Motor neuron (in vitro differentiated cells): ENCODE results near the gene RABL2A. TPM values are rescaled to one million over a fixed set of nuclear protein-coding genes. Genes with fewer than 3 reads are reported as not detected.
"Not testable (repeated sequence)": the region's sequence is repeated elsewhere in the genome, so short reads cannot be mapped to it uniquely, and the experiment has no call there.

Source experiments
- ATAC-seq, 8 experiments: fragments of 200-7000 bp; cut with Tn5 transposase; replicated peaks in 6 of 8; 2 replicates each; pipeline ENCODE4 v1.8.0; 2021; ENCODE audit warnings: mild to moderate bottlenecking in 8 of 8, moderate library complexity in 8 of 8
- H3K27ac ChIP-seq, 2 donors: fragments of 250-450 bp; sonication (Bioruptor Pico); 2 replicates each; pipeline ENCODE4 v1.9.0; 2021; ENCODE audit warnings: antibody characterized with exemption in 2 of 2, mild to moderate bottlenecking in 2 of 2, moderate library complexity in 1 of 2
- H3K4me1 ChIP-seq, 2 donors: fragments of 250-450 bp; sonication (Bioruptor Pico); replicated peaks in 1 of 2; 2 replicates each; pipeline ENCODE4 v1.6.1; 2021; ENCODE audit warnings: antibody characterized with exemption in 2 of 2, mild to moderate bottlenecking in 2 of 2, moderate library complexity in 1 of 2
- H3K4me3 ChIP-seq, 5 donors: fragments of 250-450 bp; sonication (Bioruptor Pico); 2 replicates each; pipeline ENCODE4 v1.9.0; 2021; ENCODE audit warnings: antibody characterized with exemption in 5 of 5, mild to moderate bottlenecking in 5 of 5, moderate library complexity in 4 of 5
- WGBS, 10 experiments: fragments of 450-650 bp; shearing (Covaris generic); methylation state at CpG; one replicate each; pipeline ENCODE4 v1.0.0; 2022; 5-methylcytosine and 5-hydroxymethylcytosine counted together
- in situ Hi-C, 9 experiments: fragments of 400-800 bp; cut with MboI; loops; one replicate each; pipeline ENCODE4 v1.15.0; 2021; ENCODE audit warnings: low sequenced_read_pairs in 9 of 9, low pct_unique_long_range_greater_than_20kb in 2 of 9; ENCODE audit not compliant: unreplicated experiment in 9 of 9
- total RNA-seq, 8 experiments: library from RNA; unstranded; fragments of 300-600 nt; gene quantifications; 2 replicates each; pipeline versions ENCODE4 v1.2.3 to v1.2.4, GENCODE V29; 2022

RABL2A gene
- total RNA-seq, 8 experiments from 2014 or later, result 5.3 to 31.2 (median 16.2) TPM

DNA sequence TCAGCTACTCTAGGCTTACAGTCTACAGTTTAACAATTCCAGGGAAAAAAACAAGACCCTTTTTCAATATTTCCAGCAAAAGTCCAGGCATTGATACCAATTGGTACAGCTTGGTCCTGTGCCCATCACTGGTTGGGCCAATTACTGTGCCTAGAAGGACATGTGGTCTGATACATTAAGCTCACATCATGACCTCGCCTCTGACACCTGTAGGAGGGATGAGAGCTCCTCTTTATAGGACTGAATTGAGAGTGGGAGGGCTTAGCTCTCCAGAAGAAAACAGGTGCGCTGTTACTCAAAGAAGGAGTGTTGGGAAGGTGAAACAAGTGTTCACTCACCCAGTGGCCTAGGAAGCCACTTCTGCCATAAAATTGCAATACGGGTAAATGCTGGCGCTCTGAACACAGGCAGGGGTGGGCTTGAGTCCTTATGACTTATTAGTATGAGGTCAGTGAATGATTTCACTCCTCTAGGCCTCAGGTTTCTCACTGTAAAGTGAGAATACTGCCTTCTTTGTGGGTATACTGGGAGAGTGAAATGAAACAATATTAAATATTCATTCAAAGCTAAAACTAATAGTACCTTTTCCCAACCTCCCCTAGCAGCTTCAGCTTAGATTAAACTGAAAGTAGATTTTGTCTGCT is 49.7 kb downstream of the RABL2A start:
- no peak overlapping the region for H3K27ac ChIP-seq
- no peak overlapping the region for H3K4me3 ChIP-seq
- peak in 2 of 8 experiments; percentile 54 to 87 for ATAC-seq
- WGBS, 10 experiments, result 0 to 87% (median 64%) methylated on average over 1 to 3 of the region's 4 CpGs; no CpG with 5 or more reads in 4 of the 10 experiments
- in situ Hi-C loops, result no loop called here
- H3K4me1 ChIP-seq, result peaks cover 0 to 2% of the 10 kb centered on the region in 2 donors

DNA sequence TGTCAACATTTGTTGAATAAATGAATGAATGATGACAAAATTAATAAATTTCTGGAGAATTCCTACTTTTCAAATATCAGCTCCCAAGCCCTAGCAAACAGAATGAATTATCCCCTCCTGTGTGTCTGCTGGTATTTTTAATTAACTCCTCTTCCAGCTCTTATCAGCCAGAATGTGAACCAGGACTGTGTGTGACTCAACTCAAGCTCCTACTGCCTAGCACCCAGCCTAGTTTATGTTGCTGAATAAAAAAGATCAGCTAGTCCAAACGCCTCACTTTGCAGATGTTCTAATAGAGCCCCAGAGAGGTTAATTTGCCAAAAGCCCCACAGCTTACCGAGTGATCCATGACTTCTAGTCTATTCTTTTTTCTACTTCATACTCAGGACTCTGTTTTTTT is 50.3 kb downstream of the RABL2A start:
- H3K4me1 ChIP-seq, result peaks cover 0 to 2% of the 10 kb centered on the region in 2 donors
- no peak overlapping the region for H3K27ac ChIP-seq
- H3K4me3 ChIP-seq, result no peak overlapping the region
- in situ Hi-C loops, result no loop called here
- WGBS, 10 experiments, result 0 to 100% (median 76%) methylated on average over 1 to 2 of the region's 2 CpGs; no CpG with 5 or more reads in 2 of the 10 experiments
- peak in 1 of 8 experiments; percentile 40 for ATAC-seq

DNA sequence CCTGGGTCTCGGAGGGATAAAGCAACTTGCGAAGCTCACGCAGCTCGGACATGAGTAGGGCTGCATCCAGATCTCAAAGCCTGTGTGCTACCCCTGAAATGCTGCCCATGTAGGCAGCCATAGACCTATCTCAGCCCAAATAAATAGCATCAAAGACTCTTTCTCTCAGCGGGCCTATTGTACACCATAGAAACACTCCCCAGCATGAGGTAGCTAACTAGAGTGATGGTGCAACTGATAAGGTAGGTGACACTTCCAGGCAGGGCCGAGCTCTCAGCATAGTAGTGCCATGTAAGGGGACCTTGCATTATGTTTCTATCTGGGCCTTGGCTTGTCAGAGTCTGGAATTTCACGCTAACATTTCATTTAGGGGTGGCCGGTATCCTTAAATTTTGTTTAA is 52.4 kb downstream of the RABL2A start:
- Histone ChIP-seq H3K27ac (no peak overlapping the region), H3K4me3 (no peak overlapping the region), H3K4me1 (no peaks in the 10 kb centered on the region)
- no peak for ATAC-seq
- in situ Hi-C loops, result no loop called here
- 59 to 100% (median 75%) methylated on average over 2 to 8 of the region's 8 CpGs; no CpG with 5 or more reads in 1 of the 10 experiments for WGBS, 10 experiments

DNA sequence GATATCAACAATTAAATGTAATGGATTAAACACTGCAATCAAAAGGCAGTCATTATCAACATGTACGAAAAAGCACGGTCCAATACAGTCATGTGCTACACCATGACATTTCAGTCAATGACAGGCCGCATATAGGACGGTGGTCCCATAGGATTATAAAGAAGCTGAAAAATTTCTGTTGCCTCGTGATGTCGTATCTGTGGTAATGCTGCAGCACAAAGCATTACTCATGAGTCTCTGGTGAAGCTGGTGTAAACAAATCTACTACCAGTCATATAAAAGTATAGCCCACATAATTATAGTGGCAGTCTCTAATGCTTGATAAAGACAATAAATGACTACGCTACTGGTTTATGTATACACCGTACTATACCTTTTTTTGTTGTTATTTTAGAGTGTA is 58.4 kb downstream of the RABL2A start:
- in situ Hi-C loops, result no loop called here
- Histone ChIP-seq H3K4me1 (no peaks in the 10 kb centered on the region), H3K4me3 (no peak overlapping the region), H3K27ac (no peak overlapping the region)
- no peak for ATAC-seq
- 67 to 100% (median 89%) methylated on average over 3 to 8 of the region's 8 CpGs for WGBS, 10 experiments

DNA sequence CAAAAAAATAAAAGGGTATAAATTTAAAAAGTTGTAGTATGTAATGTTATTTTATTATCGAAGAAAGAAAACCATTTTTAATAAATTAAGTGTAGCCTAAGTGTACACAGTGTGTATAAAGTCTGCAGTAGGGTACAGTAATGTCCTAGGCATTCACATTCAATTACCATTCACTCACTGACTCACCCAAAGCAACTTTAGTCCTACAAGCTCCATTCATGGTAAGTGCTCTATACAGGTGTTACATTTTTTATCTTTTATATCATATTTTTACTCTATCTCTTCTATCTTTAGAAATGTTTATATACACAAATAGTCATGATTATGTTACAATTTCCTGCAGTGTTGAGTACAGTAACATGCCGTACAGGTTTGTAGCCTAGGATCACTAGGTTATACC is 59.5 kb downstream of the RABL2A start:
- 10 to 100% (median 84%) methylated on average over 1 to 2 of the region's 2 CpGs for WGBS, 10 experiments
- peak in 1 of 8 experiments; percentile 45 for ATAC-seq
- Histone ChIP-seq H3K4me1 (no peaks in the 10 kb centered on the region), H3K27ac (no peak overlapping the region), H3K4me3 (no peak overlapping the region)
- in situ Hi-C loops, result no loop called here

DNA sequence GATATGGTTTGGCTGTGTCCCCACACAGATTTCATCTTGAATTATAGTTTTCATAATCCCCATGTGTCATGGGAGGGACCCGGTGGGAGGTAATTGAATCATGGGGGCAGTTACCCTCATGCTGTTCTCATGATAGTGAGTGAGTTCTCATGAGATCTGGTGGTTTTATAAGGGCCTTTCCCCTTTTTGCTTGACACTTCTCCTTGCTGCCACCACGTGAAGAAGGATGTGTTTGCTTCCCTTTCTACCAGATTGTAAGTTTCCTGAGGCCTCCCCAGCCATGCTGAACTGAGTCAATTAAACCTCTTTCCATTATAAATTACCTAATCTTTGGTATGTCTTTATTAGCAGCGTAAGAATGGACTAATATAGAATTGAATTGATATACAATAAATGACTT is 63.8 kb downstream of the RABL2A start:
- in situ Hi-C loops, ATAC-seq, H3K4me3 ChIP-seq, H3K4me1 ChIP-seq, H3K27ac ChIP-seq: not testable (repeated sequence)
- whole genome bisulfite sequencing, 10 experiments, result 32 to 100% (median 69%) methylated on average over 1 to 3 of the region's 3 CpGs

Other genes starting within 250 kb of the RABL2A start
- gene ZNG1B, start 189.6 kb upstream of the RABL2A start, total RNA-seq, result 10 to 100 TPM; 32.2 to 48.5 (median 39.0) TPM
- under 1 TPM in 7 of 8 experiments, not detected in 1; 0.15 to 0.85 (median 0.46) TPM for gene FOXD4L1, start 128.6 kb upstream of the RABL2A start, total RNA-seq
- 100 to 1,000 TPM in 2 of 8 experiments, 10 to 100 TPM in 6; 19.9 to 154 (median 46.0) TPM for gene SLC35F5, start 129.4 kb downstream of the RABL2A start, total RNA-seq